HL-60/S4 treated with retinoic acid at 250 ng/mL for 4 days and 3 days (cell line): ENCODE data around the gene PUDP.

ENCODE experiments used
- in situ Hi-C: fragments of 300-500 bp; cut with MboI; formaldehyde crosslinking; loops from 2 replicates; pipeline ENCODE4 v1.7.0; 2022; ENCODE audit warnings: low sequenced_read_pairs

PUDP gene

GRCh38 chrX:7147413-7147977, 458 bp downstream of the PUDP start, which contains the start of gene STS:
Gene STS (plus strand): TSS chrX:7147712. CDS start chrX:7253200, 105,488 bp downstream.
- in situ Hi-C loops, result no loop called here

- in situ Hi-C loops, result no loop called here
Measured at GRCh38 chrX:7146703-7147412, 1.1 kb downstream of the PUDP start.

GRCh38 chrX:7146020-7146702, 1.8 kb downstream of the PUDP start:
- in situ Hi-C loops, result no loop called here

GRCh38 chrX:7145454-7145853, 2.5 kb downstream of the PUDP start:
- in situ Hi-C loops, result no loop called here

- in situ Hi-C loops, result no loop called here
Measured at GRCh38 chrX:7143941-7144525, 3.9 kb downstream of the PUDP start.

DNA sequence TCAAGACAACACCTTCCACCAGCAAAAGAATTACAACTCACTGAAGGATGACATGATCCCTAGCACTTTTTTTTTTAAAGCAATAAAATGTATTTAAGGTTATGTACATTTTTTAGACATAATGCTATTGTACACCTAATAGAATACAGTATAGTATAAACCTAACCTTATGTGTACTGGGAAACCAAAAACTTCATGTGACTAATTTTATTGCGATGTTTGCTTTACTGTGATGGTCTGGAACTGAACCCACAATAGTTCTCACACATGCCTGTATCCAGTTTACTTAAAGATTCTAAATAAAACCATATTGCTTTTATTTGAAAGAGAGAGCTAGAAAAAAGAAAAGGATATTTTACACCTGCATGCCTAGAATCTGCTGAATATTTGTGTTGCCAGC, 4.9 kb downstream of the PUDP start:
- in situ Hi-C loops, result no loop called here

DNA sequence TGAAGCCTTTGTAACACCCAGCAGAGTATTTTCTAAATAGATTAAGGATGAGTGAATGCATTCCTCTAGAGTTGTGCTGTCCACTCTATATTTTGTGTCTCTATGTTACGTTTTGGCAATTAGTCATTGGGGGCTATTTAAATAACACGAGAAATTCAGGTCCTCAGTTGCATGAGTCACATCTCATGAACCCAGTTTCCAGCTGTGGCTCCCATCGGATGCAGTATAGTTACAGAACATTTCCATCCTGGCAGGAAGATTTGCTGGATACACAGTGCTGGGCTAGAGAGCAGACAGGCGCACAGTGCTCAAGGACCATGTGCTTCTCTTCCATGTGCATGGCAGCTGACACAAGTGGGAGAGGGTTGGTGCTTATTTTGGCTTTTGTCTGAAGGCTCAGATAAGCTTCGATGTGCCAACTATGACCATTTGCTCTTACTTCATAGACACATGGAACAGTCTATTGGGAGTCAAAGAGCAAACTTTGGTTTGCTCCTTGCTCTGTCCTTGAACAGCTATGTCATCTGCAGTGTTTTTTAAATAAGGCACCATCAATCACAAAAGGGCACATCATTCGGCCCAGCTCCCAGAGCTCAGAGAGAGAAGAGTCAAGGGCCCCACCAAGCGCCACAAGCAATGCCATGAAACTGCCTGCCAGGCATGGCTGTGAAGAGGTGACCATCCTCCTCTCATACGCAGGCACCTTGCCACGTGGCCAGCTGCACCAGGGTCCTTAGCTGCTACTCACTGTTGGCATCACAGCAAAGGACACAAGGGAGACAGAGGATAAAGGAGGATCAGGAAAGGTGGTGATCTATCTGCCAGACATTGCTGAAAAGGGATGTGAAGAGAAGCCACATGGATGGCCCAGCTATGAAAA, 8.5 kb downstream of the PUDP start:
- in situ Hi-C loops, result no loop called here

DNA sequence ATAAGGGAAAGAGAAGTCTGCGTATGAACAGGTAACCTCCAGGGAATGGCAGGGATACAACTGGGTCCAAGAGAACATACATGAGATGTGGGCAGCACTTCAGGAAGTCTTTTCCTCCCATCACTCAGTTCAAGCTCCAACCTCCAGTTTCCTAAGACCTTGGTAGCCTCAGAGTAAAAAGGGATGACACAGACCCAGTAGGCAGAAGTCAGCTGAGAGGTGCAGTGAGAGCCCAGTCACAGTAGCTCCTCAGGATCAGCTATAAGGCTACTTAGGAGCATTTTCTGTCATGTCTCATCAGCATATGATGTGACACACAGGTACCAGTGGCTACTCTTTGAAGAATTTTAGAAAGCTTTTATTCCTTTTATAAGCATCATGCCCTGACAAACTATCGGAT, 13.0 kb downstream of the PUDP start:
- in situ Hi-C loops, result no loop called here

DNA sequence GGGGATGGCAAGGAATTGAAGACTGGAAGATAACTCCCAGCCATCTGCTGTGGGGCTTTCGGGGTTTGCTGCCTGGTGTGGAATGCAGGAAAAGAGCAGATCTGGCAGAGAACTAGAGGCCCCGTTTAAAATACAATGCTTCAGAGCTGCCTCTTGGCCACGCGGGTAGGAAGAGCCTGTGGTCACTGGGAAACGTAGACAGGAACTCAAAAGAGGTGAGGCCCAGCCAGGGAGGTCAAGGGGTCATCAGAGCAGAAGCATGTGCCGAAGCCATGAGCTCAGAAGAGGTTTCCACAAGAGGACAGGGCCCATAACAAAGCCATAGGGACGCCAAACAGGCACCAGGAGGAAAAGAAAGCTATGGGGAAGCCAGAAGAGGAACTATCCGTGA, 14.9 kb downstream of the PUDP start:
- in situ Hi-C loops, result no loop called here

- in situ Hi-C loops, result no loop called here
Measured at GRCh38 chrX:7132335-7133049, 15.5 kb downstream of the PUDP start.

DNA sequence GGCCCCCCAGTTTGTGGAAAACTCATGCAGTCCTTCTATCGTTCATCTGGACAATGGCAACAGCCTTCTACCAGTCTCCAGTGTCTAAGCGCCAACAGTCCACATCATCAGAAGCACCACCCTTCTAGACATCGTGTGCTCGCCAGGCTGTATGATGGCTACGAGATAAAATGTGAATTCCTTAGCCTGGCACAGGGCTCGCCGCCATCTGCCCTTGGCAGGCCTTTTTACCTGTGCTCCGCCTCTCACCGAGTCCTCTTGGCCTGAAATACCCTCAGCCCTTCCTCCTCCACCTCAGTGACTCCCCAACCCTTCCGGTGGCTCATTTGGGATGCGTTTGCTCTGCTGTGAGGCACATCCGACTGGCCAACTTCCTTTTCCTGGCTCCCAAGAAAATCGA, 16.3 kb downstream of the PUDP start:
- in situ Hi-C loops, result no loop called here

DNA sequence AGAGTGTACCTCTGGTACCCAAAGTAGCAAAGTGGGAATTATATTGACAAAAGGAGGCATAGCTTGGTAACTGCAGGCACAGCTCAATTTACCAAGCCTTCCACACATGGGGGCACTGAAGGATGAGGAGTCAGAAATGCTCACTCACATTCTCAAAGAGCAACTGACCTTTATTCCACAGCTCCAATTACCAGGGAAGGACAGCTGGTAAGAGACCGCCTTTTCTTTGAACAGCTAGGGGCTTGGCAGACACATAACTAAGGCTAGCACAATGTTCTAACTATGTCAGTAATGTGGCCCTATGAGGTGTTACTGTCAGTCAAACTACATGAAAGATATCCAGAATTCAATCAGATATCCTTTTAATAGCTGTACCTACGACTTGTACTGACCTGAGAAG, 20.9 kb downstream of the PUDP start:
- in situ Hi-C loops, result no loop called here

GRCh38 chrX:7120878-7121219, 27.1 kb downstream of the PUDP start:
- in situ Hi-C loops, result no loop called here

GRCh38 chrX:7119950-7120877, 27.7 kb downstream of the PUDP start:
- in situ Hi-C loops, result no loop called here

GRCh38 chrX:7117587-7117986, 30.4 kb downstream of the PUDP start:
- in situ Hi-C loops, result no loop called here

DNA sequence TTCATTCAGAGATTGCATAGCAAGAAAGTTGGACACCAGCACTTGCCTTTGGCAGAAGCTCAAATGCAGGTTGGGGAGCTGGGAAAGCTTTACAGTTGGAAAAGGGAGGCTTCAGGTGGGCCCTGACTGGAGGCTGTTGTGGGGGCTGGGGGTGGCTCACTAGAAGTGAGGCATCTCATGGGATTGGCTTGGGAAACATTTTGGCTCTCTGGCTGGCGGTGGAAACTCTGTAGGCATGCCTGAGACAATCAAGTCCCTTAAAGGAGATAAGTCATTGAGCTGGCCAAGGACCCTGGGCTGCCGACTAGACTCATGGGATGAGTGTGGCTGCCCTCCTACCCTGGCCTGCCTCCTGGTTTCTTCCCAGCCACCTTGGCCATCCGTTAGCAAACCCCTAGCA, 31.9 kb downstream of the PUDP start:
- in situ Hi-C loops, result no loop called here

- in situ Hi-C loops, result no loop called here
Measured at GRCh38 chrX:7115557-7115956, 32.4 kb downstream of the PUDP start.

DNA sequence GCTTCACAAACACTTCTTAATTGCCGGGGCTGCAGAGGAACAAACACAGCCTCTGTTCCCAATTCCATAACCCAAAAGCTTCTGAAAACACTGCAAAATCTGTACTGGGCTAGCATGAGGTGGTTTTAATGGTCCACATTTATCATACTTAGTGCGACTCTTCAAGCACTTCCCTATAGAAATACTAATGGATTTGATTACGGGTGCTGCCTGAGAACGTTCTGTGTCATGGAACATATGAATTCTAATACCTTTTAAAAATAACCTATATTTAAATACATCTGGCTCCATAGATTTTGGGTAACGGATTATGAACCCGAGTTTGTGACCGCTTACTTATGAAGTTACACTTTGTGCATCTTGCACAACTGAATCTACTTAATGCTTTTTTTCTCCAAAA, 35.9 kb downstream of the PUDP start:
- in situ Hi-C loops, result no loop called here

DNA sequence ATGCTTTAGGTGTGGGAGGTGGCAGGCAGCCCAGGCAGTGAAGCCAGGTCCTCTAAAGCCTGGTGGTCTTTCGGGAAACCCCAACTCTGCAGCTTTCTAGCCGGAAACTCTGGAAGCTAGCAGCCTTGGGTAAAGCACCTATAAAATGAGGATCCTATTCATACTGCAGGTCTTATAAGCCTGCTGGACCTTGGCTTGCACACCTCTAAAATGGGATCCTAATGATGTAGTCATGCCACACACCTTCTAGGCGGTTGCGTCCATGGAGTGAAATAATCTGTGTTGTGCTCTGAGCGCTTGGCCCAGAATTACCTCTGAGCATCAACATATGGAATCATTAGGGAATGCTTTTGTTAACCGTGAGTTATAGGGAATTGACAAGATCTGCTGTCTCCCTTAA, 36.4 kb downstream of the PUDP start:
- in situ Hi-C loops, result no loop called here
